Esophagus muscularis mucosa (tissue), 3 donors: ENCODE measurements around the gene TANGO6.

Source experiments
- POLR2AphosphoS5 ChIP-seq, 2 donors: sonication (generic); formaldehyde crosslinking; IDR thresholded peaks; one replicate each; pipeline ENCODE4 v1.6.1; 2017; ENCODE audit warnings: antibody characterized with exemption in 2 of 2
- TF ChIP-seq, protein P1 (sequence below), 3 experiments: fragments of 200-600 bp in 2 of 3; fragments of 450-650 bp in 1 of 3; sonication (generic) in 2 of 3; IDR thresholded peaks; one replicate each; pipeline ENCODE4 v1.5.1; 2017 to 2019; ENCODE audit warnings: antibody characterized with exemption in 3 of 3, mild to moderate bottlenecking in 2 of 3, moderate library complexity in 1 of 3

- no peak for TF ChIP-seq POLR2AphosphoS5 (IDR thresholded peaks at IDR 0.05)
- TF ChIP-seq, protein P1, sequence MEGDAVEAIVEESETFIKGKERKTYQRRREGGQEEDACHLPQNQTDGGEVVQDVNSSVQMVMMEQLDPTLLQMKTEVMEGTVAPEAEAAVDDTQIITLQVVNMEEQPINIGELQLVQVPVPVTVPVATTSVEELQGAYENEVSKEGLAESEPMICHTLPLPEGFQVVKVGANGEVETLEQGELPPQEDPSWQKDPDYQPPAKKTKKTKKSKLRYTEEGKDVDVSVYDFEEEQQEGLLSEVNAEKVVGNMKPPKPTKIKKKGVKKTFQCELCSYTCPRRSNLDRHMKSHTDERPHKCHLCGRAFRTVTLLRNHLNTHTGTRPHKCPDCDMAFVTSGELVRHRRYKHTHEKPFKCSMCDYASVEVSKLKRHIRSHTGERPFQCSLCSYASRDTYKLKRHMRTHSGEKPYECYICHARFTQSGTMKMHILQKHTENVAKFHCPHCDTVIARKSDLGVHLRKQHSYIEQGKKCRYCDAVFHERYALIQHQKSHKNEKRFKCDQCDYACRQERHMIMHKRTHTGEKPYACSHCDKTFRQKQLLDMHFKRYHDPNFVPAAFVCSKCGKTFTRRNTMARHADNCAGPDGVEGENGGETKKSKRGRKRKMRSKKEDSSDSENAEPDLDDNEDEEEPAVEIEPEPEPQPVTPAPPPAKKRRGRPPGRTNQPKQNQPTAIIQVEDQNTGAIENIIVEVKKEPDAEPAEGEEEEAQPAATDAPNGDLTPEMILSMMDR (IDR thresholded peaks at IDR 0.05), result no peak
Observed at GRCh38 chr16:68920349-68920748, 77.0 kb downstream of the TANGO6 start.
